RWPE2 (cell line): Measurements from ENCODE around the gene NUDT22.
A peak's percentile ranks its signal among the peaks of the same experiment; 100 is the strongest.

Experiments used
- ATAC-seq: fragments of 200-7000 bp; cut with Tn5 transposase; 3 replicates; pipeline ENCODE4 v1.9.1; 2021; ENCODE audit warnings: low read depth
- DNase-seq: peaks from one replicate; pipeline ENCODE4 v3.0.0-alpha.2; 2020; ENCODE audit warnings: low spot score
- H3K27ac ChIP-seq: fragments of 450-650 bp; 2 replicates; pipeline ENCODE4 v1.5.1; 2017; ENCODE audit warnings: mild to moderate bottlenecking; ENCODE audit not compliant: poor library complexity, severe bottlenecking
- H3K27me3 ChIP-seq: fragments of 250-450 bp; sonication (Bioruptor Pico); 2 replicates; pipeline ENCODE4 v1.5.1; 2021; ENCODE audit warnings: mild to moderate bottlenecking, moderate library complexity; ENCODE audit not compliant: insufficient read depth, poor library complexity, severe bottlenecking
- H3K36me3 ChIP-seq: fragments of 250-450 bp; sonication (Bioruptor Pico); 2 replicates; pipeline ENCODE4 v1.5.1; 2020; ENCODE audit warnings: low read depth, mild to moderate bottlenecking, moderate library complexity
- H3K4me1 ChIP-seq: fragments of 250-450 bp; sonication (Bioruptor Pico); 2 replicates; pipeline ENCODE4 v1.5.1; 2021; ENCODE audit warnings: mild to moderate bottlenecking, moderate library complexity; ENCODE audit not compliant: insufficient read depth, poor library complexity, severe bottlenecking
- H3K4me3 ChIP-seq: fragments of 250-450 bp; sonication (Bioruptor Pico); 2 replicates; pipeline ENCODE4 v1.5.1; 2021; ENCODE audit warnings: mild to moderate bottlenecking, moderate library complexity; ENCODE audit not compliant: severe bottlenecking
- H3K9me3 ChIP-seq: fragments of 250-450 bp; sonication (Bioruptor Pico); 2 replicates; pipeline ENCODE4 v1.5.1; 2021; ENCODE audit warnings: mild to moderate bottlenecking, moderate library complexity; ENCODE audit not compliant: severe bottlenecking
- CTCF ChIP-seq: fragments of 450-650 bp; IDR thresholded peaks from one replicate; pipeline ENCODE4 v1.5.1; 2017; ENCODE audit warnings: mild to moderate bottlenecking, moderate library complexity; ENCODE audit not compliant: poor library complexity, severe bottlenecking

NUDT22 gene

GRCh38 chr11:64259533-64260067 is 33.5 kb downstream of the NUDT22 start:
- DNase-seq (no peak), ATAC-seq (no peak)
- Histone ChIP-seq H3K27ac (no peak overlapping the region), H3K4me1 (peaks cover 8% of the 10 kb centered on the region), H3K9me3 (no peaks in the 10 kb centered on the region), H3K36me3 (peaks cover 86% of the 10 kb centered on the region), H3K27me3 (no peaks in the 10 kb centered on the region), H3K4me3 (no peak overlapping the region)
- TF ChIP-seq CTCF = no peak

- no peaks in the 10 kb centered on the region for H3K9me3 ChIP-seq
- H3K27me3 ChIP-seq = no peaks in the 10 kb centered on the region
- peaks cover 80% of the 10 kb centered on the region for H3K36me3 ChIP-seq
- H3K27ac ChIP-seq = no peak overlapping the region
- H3K4me1 ChIP-seq = peaks cover 8% of the 10 kb centered on the region
- no peak for TF ChIP-seq CTCF
- DNase-seq (no peak), ATAC-seq (no peak)
- H3K4me3 ChIP-seq = no peak overlapping the region
Observed at GRCh38 chr11:64260147-64260708, 34.2 kb downstream of the NUDT22 start.

- no peak overlapping the region for H3K27ac ChIP-seq
- H3K9me3 ChIP-seq = no peaks in the 10 kb centered on the region
- H3K4me1 ChIP-seq = peaks cover 8% of the 10 kb centered on the region
- no peak for DNase-seq
- H3K36me3 ChIP-seq = peaks cover 77% of the 10 kb centered on the region
- no peak for TF ChIP-seq CTCF
- ATAC-seq = no peak
- no peak overlapping the region for H3K4me3 ChIP-seq
- H3K27me3 ChIP-seq = no peaks in the 10 kb centered on the region
Observed at GRCh38 chr11:64261556-64262080, 35.5 kb downstream of the NUDT22 start.

- Histone ChIP-seq H3K27ac (peak overlapping the region; percentile 28), H3K4me1 (peaks cover 8% of the 10 kb centered on the region), H3K9me3 (no peaks in the 10 kb centered on the region), H3K36me3 (peaks cover 74% of the 10 kb centered on the region), H3K27me3 (no peaks in the 10 kb centered on the region), H3K4me3 (no peak overlapping the region)
- ATAC-seq (no peak), DNase-seq (no peak)
- no peak for TF ChIP-seq CTCF
Observed at GRCh38 chr11:64262271-64263002, 36.4 kb downstream of the NUDT22 start.
